Tibial nerve (tissue), 4 donors: Measurements from ENCODE around the gene MED13L.

Experiments
- CTCF ChIP-seq, 5 experiments: fragments of 200-600 bp in 3 of 5; fragments of 450-650 bp in 2 of 5; sonication (generic) in 3 of 5; IDR thresholded peaks; one replicate each; pipeline ENCODE4 v1.5.1; 2016 to 2019; ENCODE audit warnings: antibody characterized with exemption in 5 of 5, mild to moderate bottlenecking in 3 of 5, moderate library complexity in 2 of 5
- EP300 ChIP-seq, 2 donors: sonication (generic); formaldehyde crosslinking; IDR thresholded peaks; one replicate each; pipeline ENCODE4 v1.6.1; 2017; ENCODE audit warnings: antibody characterized with exemption in 2 of 2, mild to moderate bottlenecking in 1 of 2
- POLR2A ChIP-seq, 2 donors: fragments of 450-650 bp; IDR thresholded peaks; one replicate each; pipeline ENCODE4 v1.6.1; 2017; ENCODE audit warnings: antibody characterized with exemption in 2 of 2, mild to moderate bottlenecking in 2 of 2, moderate library complexity in 2 of 2

- TF ChIP-seq CTCF (IDR thresholded peaks at IDR 0.05) (no peak), EP300 (IDR thresholded peaks at IDR 0.05) (no peak), POLR2A (IDR thresholded peaks at IDR 0.05) (no peak)
Measured at GRCh38 chr12:116070444-116070843, 207.0 kb downstream of the MED13L start.
